Breast epithelium (tissue), 3 donors: ENCODE results near the gene OXSR1.

Experiments used
- POLR2AphosphoS5 ChIP-seq, 3 donors: sonication (generic); formaldehyde crosslinking; IDR thresholded peaks; one replicate each; pipeline ENCODE4 v1.6.1; 2017; ENCODE audit warnings: antibody characterized with exemption in 3 of 3
- TF ChIP-seq, protein P1 (sequence below), 3 donors: fragments of 450-650 bp; IDR thresholded peaks; one replicate each; pipeline ENCODE4 v1.5.1; 2016 to 2017; ENCODE audit warnings: antibody characterized with exemption in 3 of 3, mild to moderate bottlenecking in 3 of 3, moderate library complexity in 3 of 3

DNA sequence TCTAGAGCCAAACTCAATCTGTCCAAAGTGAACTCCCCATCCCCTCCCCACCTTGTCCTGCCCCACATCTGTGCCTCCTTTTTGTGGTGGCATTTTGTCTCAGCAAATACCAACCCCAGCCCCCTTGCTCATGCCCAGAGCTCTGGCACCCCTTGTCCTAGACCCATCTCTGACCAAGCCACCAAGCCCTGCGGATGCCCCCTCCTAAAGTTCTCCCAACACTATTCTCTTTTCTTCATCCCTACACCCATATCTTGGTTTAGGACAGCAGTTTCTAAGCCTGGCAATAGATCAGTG is 46.1 kb upstream of the OXSR1 start:
- TF ChIP-seq, protein P1, sequence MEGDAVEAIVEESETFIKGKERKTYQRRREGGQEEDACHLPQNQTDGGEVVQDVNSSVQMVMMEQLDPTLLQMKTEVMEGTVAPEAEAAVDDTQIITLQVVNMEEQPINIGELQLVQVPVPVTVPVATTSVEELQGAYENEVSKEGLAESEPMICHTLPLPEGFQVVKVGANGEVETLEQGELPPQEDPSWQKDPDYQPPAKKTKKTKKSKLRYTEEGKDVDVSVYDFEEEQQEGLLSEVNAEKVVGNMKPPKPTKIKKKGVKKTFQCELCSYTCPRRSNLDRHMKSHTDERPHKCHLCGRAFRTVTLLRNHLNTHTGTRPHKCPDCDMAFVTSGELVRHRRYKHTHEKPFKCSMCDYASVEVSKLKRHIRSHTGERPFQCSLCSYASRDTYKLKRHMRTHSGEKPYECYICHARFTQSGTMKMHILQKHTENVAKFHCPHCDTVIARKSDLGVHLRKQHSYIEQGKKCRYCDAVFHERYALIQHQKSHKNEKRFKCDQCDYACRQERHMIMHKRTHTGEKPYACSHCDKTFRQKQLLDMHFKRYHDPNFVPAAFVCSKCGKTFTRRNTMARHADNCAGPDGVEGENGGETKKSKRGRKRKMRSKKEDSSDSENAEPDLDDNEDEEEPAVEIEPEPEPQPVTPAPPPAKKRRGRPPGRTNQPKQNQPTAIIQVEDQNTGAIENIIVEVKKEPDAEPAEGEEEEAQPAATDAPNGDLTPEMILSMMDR (IDR thresholded peaks at IDR 0.05) = no peak
- TF ChIP-seq POLR2AphosphoS5 (IDR thresholded peaks at IDR 0.05) = no peak
